T-cell (primary cell): ENCODE measurements around the gene EML6. TPM values are rescaled to one million over a fixed set of nuclear protein-coding genes. Genes with fewer than 3 reads are reported as not detected.

Experiments
- ATAC-seq, 4 experiments: fragments of 200-7000 bp in 3 of 4; fragments of 150-1000 bp in 1 of 4; cut with Tn5 transposase; replicated peaks in 1 of 4; 1 replicate in 3 of 4; 2 replicates in 1 of 4; pipeline ENCODE4 v1.10.0; 2021; ENCODE audit warnings: moderate library complexity in 3 of 4, mild to moderate bottlenecking in 2 of 4, moderate number of reproducible peaks in 1 of 4
- CTCF ChIA-PET, 2 donors: fragments of 300-600 bp; sonication (Branson Sonifier 250); formaldehyde crosslinking; loops; one replicate each; lab custom pipeline; 2022; ENCODE audit warnings: antibody characterized with exemption in 2 of 2; lab: Charles Lee
- POLR2A ChIA-PET, 2 donors: fragments of 300-600 bp; sonication (Branson Sonifier 250); formaldehyde crosslinking; loops; one replicate each; lab custom pipeline; 2022; ENCODE audit warnings: antibody characterized with exemption in 2 of 2; lab: Charles Lee
- DNase-seq, 35 experiments: peaks; one replicate each; pipeline versions ENCODE4 v3.0.0 to v3.0.0-alpha.2; 2013 to 2023
- H3K27ac ChIP-seq: one replicate; pipeline ENCODE4 v1.5.1; 2013; ENCODE audit warnings: low read length
- H3K27me3 ChIP-seq, 2 experiments: replicated peaks in 1 of 2; 1 replicate in 1 of 2; 2 replicates in 1 of 2; pipeline versions ENCODE4 v1.6.1 to v1.7.0; 2013; ENCODE audit warnings: low read length in 1 of 2, mixed read lengths in 1 of 2; ENCODE audit not compliant: control insufficient read depth in 2 of 2, insufficient read depth in 2 of 2; ENCODE audit errors: extremely low read depth in 1 of 2
- H3K36me3 ChIP-seq, 2 donors: 1 replicate in 1 of 2; 2 replicates in 1 of 2; pipeline versions ENCODE4 v1.6.1 to v1.7.0; 2013; ENCODE audit warnings: low read length in 1 of 2; ENCODE audit not compliant: control insufficient read depth in 2 of 2, insufficient read depth in 1 of 2; ENCODE audit errors: extremely low read depth in 1 of 2
- H3K4me1 ChIP-seq, 2 experiments: 1 replicate in 1 of 2; 2 replicates in 1 of 2; pipeline versions ENCODE4 v1.6.1 to v1.7.0; 2013; ENCODE audit warnings: low read length in 2 of 2, mixed read lengths in 1 of 2; ENCODE audit not compliant: insufficient read depth in 2 of 2, control insufficient read depth in 1 of 2; ENCODE audit errors: extremely low read depth in 1 of 2
- H3K4me3 ChIP-seq, 2 donors: 1 replicate in 1 of 2; 2 replicates in 1 of 2; pipeline versions ENCODE4 v1.5.1 to v1.7.0; 2013; ENCODE audit warnings: mild to moderate bottlenecking in 2 of 2, low read length in 1 of 2, moderate library complexity in 1 of 2; ENCODE audit not compliant: control insufficient read depth in 1 of 2; ENCODE audit errors: extremely low read depth in 1 of 2
- H3K9me3 ChIP-seq: 2 replicates; pipeline ENCODE4 v1.7.0; 2013
- H3K27ac Mint-ChIP-seq, 2 donors: one replicate each; pipeline ENCODE4 v1.8.0; 2020 to 2021; ENCODE audit warnings: mild to moderate bottlenecking in 2 of 2, mixed read lengths in 2 of 2
- H3K27me3 Mint-ChIP-seq, 2 donors: one replicate each; pipeline ENCODE4 v1.8.0; 2021 to 2022; ENCODE audit warnings: mixed read lengths in 2 of 2
- H3K36me3 Mint-ChIP-seq: one replicate; pipeline ENCODE4 v1.8.0; 2021; ENCODE audit warnings: mixed read lengths
- H3K4me1 Mint-ChIP-seq, 3 donors: one replicate each; pipeline ENCODE4 v1.8.0; 2020 to 2022; ENCODE audit warnings: mixed read lengths in 3 of 3, mild to moderate bottlenecking in 1 of 3
- H3K4me3 Mint-ChIP-seq, 3 donors: one replicate each; pipeline ENCODE4 v1.8.0; 2020 to 2022; ENCODE audit warnings: mild to moderate bottlenecking in 3 of 3, mixed read lengths in 3 of 3, moderate library complexity in 3 of 3
- H3K9me3 Mint-ChIP-seq, 3 donors: one replicate each; pipeline ENCODE4 v1.8.0; 2020 to 2022; ENCODE audit warnings: mixed read lengths in 3 of 3
- WGBS: methylation state at CpG from one replicate; pipeline ENCODE4 v1.1.5; 2013; ENCODE audit warnings: missing lambda C conversion rate; ENCODE audit not compliant: insufficient coverage; 5-methylcytosine and 5-hydroxymethylcytosine counted together
- total RNA-seq, 35 experiments: library from RNA in 6 of 35; stranded (reverse) in 6 of 35; fragments of 120-200 nt in 1 of 35; gene quantifications; one replicate each; pipeline versions ENCODE4 v1.2.1 to v1.2.4 and lab custom pipeline; 2013 to 2026

Gene EML6
- total RNA-seq, 5 donors from 2014 or later (not counting 1 experiment from before 2014, with no cell fraction given), result 1.3 to 2.6 (median 1.8) TPM

- H3K4me1 Mint-ChIP-seq, result peaks cover 6 to 7% (median 7%) of the 10 kb centered on the region in 3 donors
- peaks cover 4 to 6% of the 10 kb centered on the region in 2 experiments for H3K4me1 ChIP-seq
- POLR2A ChIA-PET, result no interaction called here
Measured at GRCh38 chr2:54862229-54862628, 138.8 kb downstream of the EML6 start.

GRCh38 chr2:54862742-54863141 is 139.3 kb downstream of the EML6 start:
- no peak overlapping the region for H3K27ac Mint-ChIP-seq
- ChIA-PET POLR2A (no interaction called here), CTCF (no interaction called here)
- peaks cover 0 to 4% (median 0%) of the 10 kb centered on the region in 3 donors for H3K9me3 Mint-ChIP-seq
- WGBS, result 100% methylated on average over 1 of the region's 2 CpGs
- H3K4me3 Mint-ChIP-seq, result no peak overlapping the region
- H3K36me3 ChIP-seq, result no peaks in the 10 kb centered on the region
- no peaks in the 10 kb centered on the region for H3K9me3 ChIP-seq
- no peaks in the 10 kb centered on the region for H3K36me3 Mint-ChIP-seq
- ATAC-seq, result no peak
- H3K27ac ChIP-seq, result no peak overlapping the region
- DNase-seq, result no peak
- H3K4me1 ChIP-seq, result peaks cover 4 to 7% of the 10 kb centered on the region in 2 experiments
- H3K4me3 ChIP-seq, result no peak overlapping the region
- peaks cover 12% of the 10 kb centered on the region in 3 donors for H3K4me1 Mint-ChIP-seq
- H3K27me3 Mint-ChIP-seq, result no peaks in the 10 kb centered on the region
- no peaks in the 10 kb centered on the region for H3K27me3 ChIP-seq

More at GRCh38 chr2:54862229-54862628, 138.8 kb downstream of the EML6 start:
- CTCF ChIA-PET, result no interaction called here
- WGBS, result no CpG with 5 or more reads among the region's 4 CpGs
- H3K27ac ChIP-seq, result no peak overlapping the region
- H3K36me3 Mint-ChIP-seq, result no peaks in the 10 kb centered on the region
- no peaks in the 10 kb centered on the region for H3K27me3 Mint-ChIP-seq
- no peak overlapping the region for H3K27ac Mint-ChIP-seq
- H3K4me3 Mint-ChIP-seq, result no peak overlapping the region
- no peaks in the 10 kb centered on the region for H3K36me3 ChIP-seq
- H3K9me3 ChIP-seq, result no peaks in the 10 kb centered on the region
- H3K4me3 ChIP-seq, result no peak overlapping the region
- H3K9me3 Mint-ChIP-seq, result peaks cover 0 to 4% (median 0%) of the 10 kb centered on the region in 3 donors
- DNase-seq, result no peak
- H3K27me3 ChIP-seq, result no peaks in the 10 kb centered on the region
- no peak for ATAC-seq

- H3K27me3 ChIP-seq, result no peaks in the 10 kb centered on the region
- ChIA-PET POLR2A (no interaction called here), CTCF (no interaction called here)
- no peaks in the 10 kb centered on the region for H3K36me3 Mint-ChIP-seq
- peaks cover 13 to 15% (median 13%) of the 10 kb centered on the region in 3 donors for H3K4me1 Mint-ChIP-seq
- no peak overlapping the region for H3K27ac Mint-ChIP-seq
- H3K4me3 ChIP-seq, result no peak overlapping the region
- H3K4me3 Mint-ChIP-seq, result no peak overlapping the region
- peaks cover 0 to 4% (median 0%) of the 10 kb centered on the region in 3 donors for H3K9me3 Mint-ChIP-seq
- no peaks in the 10 kb centered on the region for H3K9me3 ChIP-seq
- H3K36me3 ChIP-seq, result no peaks in the 10 kb centered on the region
- peaks cover 4 to 7% of the 10 kb centered on the region in 2 experiments for H3K4me1 ChIP-seq
- no peak overlapping the region for H3K27ac ChIP-seq
- no peak for ATAC-seq
- no peak for DNase-seq
- no peaks in the 10 kb centered on the region for H3K27me3 Mint-ChIP-seq
- WGBS, result 81% methylated on average over 3 of the region's 5 CpGs
Measured at GRCh38 chr2:54863660-54864059, 140.2 kb downstream of the EML6 start.

GRCh38 chr2:54864096-54864495 is 140.6 kb downstream of the EML6 start:
- H3K9me3 ChIP-seq, result no peaks in the 10 kb centered on the region
- no peak for DNase-seq
- Mint-ChIP-seq H3K36me3 (no peaks in the 10 kb centered on the region), H3K9me3 (peaks cover 0 to 4% (median 0%) of the 10 kb centered on the region in 3 donors), H3K27me3 (no peaks in the 10 kb centered on the region), H3K27ac (no peak overlapping the region), H3K4me3 (no peak overlapping the region), H3K4me1 (peaks cover 13 to 15% (median 13%) of the 10 kb centered on the region in 3 donors)
- WGBS, result no CpG with 5 or more reads among the region's 1 CpG
- peaks cover 4 to 7% of the 10 kb centered on the region in 2 experiments for H3K4me1 ChIP-seq
- H3K36me3 ChIP-seq, result no peaks in the 10 kb centered on the region
- H3K27ac ChIP-seq, result no peak overlapping the region
- POLR2A ChIA-PET, result no interaction called here
- H3K4me3 ChIP-seq, result no peak overlapping the region
- no peaks in the 10 kb centered on the region for H3K27me3 ChIP-seq
- CTCF ChIA-PET, result no interaction called here
- no peak for ATAC-seq

DNA sequence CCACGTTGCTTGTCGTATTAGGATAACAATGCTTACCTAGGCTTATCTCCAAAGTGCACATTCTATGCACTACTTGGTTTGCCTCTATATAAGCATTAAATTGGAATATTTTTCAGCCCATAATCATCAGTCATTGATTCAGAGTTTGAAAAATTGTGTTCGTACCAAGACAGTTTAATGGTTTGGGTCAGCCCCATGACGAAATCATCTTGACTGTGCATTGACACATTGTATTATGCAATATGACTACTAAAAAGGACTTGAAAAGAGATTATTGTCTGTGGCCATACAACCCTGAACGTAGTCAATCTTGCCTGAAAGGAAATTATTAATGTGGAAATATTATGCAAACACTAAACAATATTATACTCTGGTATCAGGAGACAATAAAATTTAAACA is 141.3 kb downstream of the EML6 start:
- WGBS, result 100% methylated on average over 1 of the region's 5 CpGs

DNA sequence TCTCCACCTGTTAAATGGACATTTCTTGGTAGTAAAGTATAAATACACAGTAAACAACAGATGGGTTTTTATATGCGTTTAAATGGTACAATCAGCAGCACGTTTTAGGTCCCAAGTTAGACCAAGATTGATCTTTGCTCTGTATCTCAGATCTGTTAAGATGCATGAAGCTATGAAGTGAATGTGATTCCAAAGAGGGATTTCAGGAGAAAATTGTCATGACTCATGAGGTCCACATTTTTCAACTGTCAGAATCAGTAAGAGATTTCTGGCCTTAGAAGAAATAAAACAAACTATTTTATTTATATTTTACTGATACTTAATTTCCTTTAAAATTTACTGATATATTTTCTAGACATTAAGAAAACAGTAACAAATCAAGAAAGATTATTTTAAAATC is 142.7 kb downstream of the EML6 start:
- ChIA-PET CTCF (interaction anchor here (0.5 to 0.6 kb wide), 2 partner anchors 31 to 234 kb away, joined by 4 to 5 read pairs; no protein-coding TSS in a partner anchor), POLR2A (interaction anchor here in 1 of 2 donors (0.6 kb wide), 1 partner anchor 28 kb away, joined by 3 read pairs; no protein-coding TSS in a partner anchor)
- ATAC-seq, result no peak
- peaks cover 0 to 4% (median 0%) of the 10 kb centered on the region in 3 donors for H3K9me3 Mint-ChIP-seq
- no peaks in the 10 kb centered on the region for H3K36me3 Mint-ChIP-seq
- no peak overlapping the region for H3K27ac Mint-ChIP-seq
- Histone ChIP-seq H3K9me3 (no peaks in the 10 kb centered on the region), H3K36me3 (no peaks in the 10 kb centered on the region), H3K4me3 (no peak overlapping the region), H3K27ac (no peak overlapping the region), H3K27me3 (no peaks in the 10 kb centered on the region), H3K4me1 (peaks cover 4 to 7% of the 10 kb centered on the region in 2 experiments)
- no peak for DNase-seq
- H3K4me1 Mint-ChIP-seq, result peaks cover 13 to 15% (median 13%) of the 10 kb centered on the region in 3 donors
- WGBS, result no CpG with 5 or more reads among the region's 2 CpGs
- no peak overlapping the region for H3K4me3 Mint-ChIP-seq
- H3K27me3 Mint-ChIP-seq, result no peaks in the 10 kb centered on the region

More for the DNA sequence above, 141.3 kb downstream of the EML6 start:
- H3K27me3 ChIP-seq, result no peaks in the 10 kb centered on the region
- H3K4me3 Mint-ChIP-seq, result no peak overlapping the region
- POLR2A ChIA-PET, result no interaction called here
- H3K9me3 ChIP-seq, result no peaks in the 10 kb centered on the region
- H3K4me1 Mint-ChIP-seq, result peaks cover 13 to 15% (median 13%) of the 10 kb centered on the region in 3 donors
- ATAC-seq (no peak), DNase-seq (no peak)
- no peaks in the 10 kb centered on the region for H3K36me3 ChIP-seq
- H3K4me3 ChIP-seq, result no peak overlapping the region
- no peaks in the 10 kb centered on the region for H3K27me3 Mint-ChIP-seq
- H3K27ac ChIP-seq, result no peak overlapping the region
- no peaks in the 10 kb centered on the region for H3K36me3 Mint-ChIP-seq
- peaks cover 0 to 4% (median 0%) of the 10 kb centered on the region in 3 donors for H3K9me3 Mint-ChIP-seq
- H3K27ac Mint-ChIP-seq, result no peak overlapping the region
- peaks cover 4 to 7% of the 10 kb centered on the region in 2 experiments for H3K4me1 ChIP-seq
- CTCF ChIA-PET, result no interaction called here
